ENCODE results near the gene PSKH1.
A peak's percentile ranks its signal among the peaks of the same experiment; 100 is the strongest.

DNA sequence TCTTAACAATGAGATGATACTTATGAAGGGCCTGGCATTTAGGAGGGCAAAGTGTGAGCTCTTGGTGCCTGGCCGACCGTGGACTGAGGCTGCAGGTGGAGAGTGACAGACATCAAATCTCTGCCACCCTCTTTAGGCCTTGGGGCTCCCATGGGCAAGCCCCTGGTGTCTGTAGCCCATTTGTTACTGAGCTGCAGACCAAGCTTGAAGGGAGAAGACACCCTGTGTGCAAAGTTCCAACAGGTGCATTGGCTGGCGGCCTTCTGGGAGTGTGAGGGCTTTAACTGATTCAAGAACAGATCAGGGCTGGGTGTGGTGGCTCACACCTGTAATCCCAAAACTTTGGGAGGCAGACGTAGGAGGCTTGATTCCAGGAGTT lies 39.4 kb downstream of the PSKH1 start:
- TF ChIP-seq POLR2A (conservative IDR thresholded peaks at IDR 0.05) (no peak), EP300 (IDR thresholded peaks at IDR 0.05; ENCODE audit: low read length) (no peak), SMC3 (conservative IDR thresholded peaks at IDR 0.05; ENCODE audit: insufficient read depth, low read depth, low read length) (no peak), POLR2AphosphoS5 (IDR thresholded peaks at IDR 0.05; ENCODE audit: control insufficient read depth, insufficient read depth, low read depth, low read length) (no peak), TAF15 (IDR thresholded peaks at IDR 0.05; ENCODE audit: low read depth, low read length) (no peak), EZH2 (IDR thresholded peaks at IDR 0.05; ENCODE audit: borderline replicate concordance, low read depth, low read length) (no peak), ZNF830 (CRISPR knock-in tag; IDR thresholded peaks at IDR 0.05) (no peak)
- TF ChIP-seq, protein P1, sequence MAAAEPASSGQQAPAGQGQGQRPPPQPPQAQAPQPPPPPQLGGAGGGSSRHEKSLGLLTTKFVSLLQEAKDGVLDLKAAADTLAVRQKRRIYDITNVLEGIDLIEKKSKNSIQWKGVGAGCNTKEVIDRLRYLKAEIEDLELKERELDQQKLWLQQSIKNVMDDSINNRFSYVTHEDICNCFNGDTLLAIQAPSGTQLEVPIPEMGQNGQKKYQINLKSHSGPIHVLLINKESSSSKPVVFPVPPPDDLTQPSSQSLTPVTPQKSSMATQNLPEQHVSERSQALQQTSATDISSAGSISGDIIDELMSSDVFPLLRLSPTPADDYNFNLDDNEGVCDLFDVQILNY (CRISPR knock-in tag; IDR thresholded peaks at IDR 0.05): no peak
- TF ChIP-seq, protein P2, sequence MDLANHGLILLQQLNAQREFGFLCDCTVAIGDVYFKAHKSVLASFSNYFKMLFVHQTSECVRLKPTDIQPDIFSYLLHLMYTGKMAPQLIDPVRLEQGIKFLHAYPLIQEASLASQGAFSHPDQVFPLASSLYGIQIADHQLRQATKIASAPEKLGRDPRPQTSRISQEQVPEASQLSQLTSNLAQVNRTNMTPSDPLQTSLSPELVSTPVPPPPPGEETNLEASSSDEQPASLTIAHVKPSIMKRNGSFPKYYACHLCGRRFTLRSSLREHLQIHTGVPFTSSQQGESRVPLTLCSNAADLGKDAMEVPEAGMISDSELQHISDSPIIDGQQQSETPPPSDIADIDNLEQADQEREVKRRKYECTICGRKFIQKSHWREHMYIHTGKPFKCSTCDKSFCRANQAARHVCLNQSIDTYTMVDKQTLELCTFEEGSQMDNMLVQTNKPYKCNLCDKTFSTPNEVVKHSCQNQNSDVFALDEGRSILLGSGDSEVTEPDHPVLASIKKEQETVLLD (IDR thresholded peaks at IDR 0.05): no peak
- TF ChIP-seq, protein P3, sequence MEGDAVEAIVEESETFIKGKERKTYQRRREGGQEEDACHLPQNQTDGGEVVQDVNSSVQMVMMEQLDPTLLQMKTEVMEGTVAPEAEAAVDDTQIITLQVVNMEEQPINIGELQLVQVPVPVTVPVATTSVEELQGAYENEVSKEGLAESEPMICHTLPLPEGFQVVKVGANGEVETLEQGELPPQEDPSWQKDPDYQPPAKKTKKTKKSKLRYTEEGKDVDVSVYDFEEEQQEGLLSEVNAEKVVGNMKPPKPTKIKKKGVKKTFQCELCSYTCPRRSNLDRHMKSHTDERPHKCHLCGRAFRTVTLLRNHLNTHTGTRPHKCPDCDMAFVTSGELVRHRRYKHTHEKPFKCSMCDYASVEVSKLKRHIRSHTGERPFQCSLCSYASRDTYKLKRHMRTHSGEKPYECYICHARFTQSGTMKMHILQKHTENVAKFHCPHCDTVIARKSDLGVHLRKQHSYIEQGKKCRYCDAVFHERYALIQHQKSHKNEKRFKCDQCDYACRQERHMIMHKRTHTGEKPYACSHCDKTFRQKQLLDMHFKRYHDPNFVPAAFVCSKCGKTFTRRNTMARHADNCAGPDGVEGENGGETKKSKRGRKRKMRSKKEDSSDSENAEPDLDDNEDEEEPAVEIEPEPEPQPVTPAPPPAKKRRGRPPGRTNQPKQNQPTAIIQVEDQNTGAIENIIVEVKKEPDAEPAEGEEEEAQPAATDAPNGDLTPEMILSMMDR (IDR thresholded peaks at IDR 0.05 in 2 of 3, conservative IDR thresholded peaks at IDR 0.05 in 1 of 3; ENCODE audit: insufficient read depth in 2 of 3, low read depth in 1 of 3, low read length in 3 of 3): 0 out of 6 replicates have a peak, but pooled peaks of 1 of the 3 experiments have one; percentile 1
